Measurements from ENCODE around the gene RER1. TPM values are rescaled to one million over a fixed set of nuclear protein-coding genes. Genes with fewer than 3 reads are reported as not detected.

The RER1 gene
- total and polyA plus RNA-seq, 12 donors: 55.5 to 107 (median 77.3) TPM

DNA sequence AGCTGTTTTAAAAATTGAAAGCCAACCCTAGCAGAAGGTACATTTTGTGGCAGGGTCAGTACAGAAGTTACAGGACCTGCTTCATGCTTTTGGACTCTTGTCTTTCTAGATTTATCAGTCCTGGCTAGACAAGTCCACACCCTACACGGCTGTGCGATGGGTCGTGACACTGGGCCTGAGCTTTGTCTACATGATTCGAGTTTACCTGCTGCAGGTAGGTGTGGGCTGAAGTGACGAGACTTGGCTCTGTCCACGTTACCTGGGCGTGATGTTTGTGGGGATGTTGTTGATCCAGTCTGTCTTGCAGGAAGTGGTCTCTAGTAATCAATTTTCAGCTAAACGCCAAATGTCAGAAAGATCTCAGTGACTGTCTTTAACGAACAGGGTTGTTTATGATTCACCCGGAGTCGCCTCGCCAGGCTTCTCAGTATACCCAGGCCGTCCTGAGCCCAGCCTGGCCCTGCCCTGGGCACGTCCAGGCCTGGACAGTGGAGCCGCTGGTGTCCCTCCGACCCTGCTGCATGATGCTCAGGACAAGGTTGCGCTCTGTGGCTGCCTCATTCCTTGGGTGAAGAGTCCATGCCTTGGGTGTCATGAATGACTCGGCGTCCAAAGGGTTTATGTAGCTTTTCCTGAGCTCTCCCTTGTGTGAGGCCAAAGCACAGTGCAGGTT lies 5.5 kb downstream of the RER1 start:
- Histone ChIP-seq H3K4me3 (no peak overlapping the region), H3K36me3 (peaks cover 0 to 89% (median 54%) of the 10 kb centered on the region in 9 donors), H3K4me1 (peaks cover 9 to 33% (median 19%) of the 10 kb centered on the region in 9 donors), H3K27me3 (no peaks in the 10 kb centered on the region), H3K9me3 (no peaks in the 10 kb centered on the region), H3K27ac (no peak overlapping the region)
- WGBS, 2 donors: 91 to 92% methylated on average over 19 of the region's 19 CpGs
- intact Hi-C loops (cut with DNase I): no loop called here
- TF ChIP-seq, protein P1, sequence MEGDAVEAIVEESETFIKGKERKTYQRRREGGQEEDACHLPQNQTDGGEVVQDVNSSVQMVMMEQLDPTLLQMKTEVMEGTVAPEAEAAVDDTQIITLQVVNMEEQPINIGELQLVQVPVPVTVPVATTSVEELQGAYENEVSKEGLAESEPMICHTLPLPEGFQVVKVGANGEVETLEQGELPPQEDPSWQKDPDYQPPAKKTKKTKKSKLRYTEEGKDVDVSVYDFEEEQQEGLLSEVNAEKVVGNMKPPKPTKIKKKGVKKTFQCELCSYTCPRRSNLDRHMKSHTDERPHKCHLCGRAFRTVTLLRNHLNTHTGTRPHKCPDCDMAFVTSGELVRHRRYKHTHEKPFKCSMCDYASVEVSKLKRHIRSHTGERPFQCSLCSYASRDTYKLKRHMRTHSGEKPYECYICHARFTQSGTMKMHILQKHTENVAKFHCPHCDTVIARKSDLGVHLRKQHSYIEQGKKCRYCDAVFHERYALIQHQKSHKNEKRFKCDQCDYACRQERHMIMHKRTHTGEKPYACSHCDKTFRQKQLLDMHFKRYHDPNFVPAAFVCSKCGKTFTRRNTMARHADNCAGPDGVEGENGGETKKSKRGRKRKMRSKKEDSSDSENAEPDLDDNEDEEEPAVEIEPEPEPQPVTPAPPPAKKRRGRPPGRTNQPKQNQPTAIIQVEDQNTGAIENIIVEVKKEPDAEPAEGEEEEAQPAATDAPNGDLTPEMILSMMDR (IDR thresholded peaks at IDR 0.05): no peak
- DNase-seq (no peak), ATAC-seq (no peak)

DNA sequence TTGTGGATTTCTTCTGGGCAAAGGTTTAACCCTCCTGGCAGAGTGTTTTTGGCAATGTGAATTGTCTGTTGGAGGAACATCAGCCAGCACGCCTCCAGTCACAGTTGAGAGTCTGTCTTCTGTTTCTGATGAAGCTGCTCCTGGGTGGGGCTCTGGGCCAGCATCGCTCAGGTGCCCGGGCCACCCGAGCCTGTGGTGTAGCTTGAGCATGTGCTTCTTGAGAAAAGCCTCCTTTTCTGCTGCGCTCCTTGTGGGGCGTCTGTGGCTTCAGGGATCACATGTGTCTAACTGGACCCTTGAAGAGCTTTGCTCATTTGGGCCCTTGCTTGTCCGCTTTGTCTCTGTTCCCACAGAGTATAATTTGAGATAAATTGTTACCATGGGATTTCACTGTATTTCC lies 7.2 kb downstream of the RER1 start:
- DNase-seq: no peak
- WGBS, 2 donors: 89 to 93% methylated on average over 7 of the region's 7 CpGs
- no peak for ATAC-seq

DNA sequence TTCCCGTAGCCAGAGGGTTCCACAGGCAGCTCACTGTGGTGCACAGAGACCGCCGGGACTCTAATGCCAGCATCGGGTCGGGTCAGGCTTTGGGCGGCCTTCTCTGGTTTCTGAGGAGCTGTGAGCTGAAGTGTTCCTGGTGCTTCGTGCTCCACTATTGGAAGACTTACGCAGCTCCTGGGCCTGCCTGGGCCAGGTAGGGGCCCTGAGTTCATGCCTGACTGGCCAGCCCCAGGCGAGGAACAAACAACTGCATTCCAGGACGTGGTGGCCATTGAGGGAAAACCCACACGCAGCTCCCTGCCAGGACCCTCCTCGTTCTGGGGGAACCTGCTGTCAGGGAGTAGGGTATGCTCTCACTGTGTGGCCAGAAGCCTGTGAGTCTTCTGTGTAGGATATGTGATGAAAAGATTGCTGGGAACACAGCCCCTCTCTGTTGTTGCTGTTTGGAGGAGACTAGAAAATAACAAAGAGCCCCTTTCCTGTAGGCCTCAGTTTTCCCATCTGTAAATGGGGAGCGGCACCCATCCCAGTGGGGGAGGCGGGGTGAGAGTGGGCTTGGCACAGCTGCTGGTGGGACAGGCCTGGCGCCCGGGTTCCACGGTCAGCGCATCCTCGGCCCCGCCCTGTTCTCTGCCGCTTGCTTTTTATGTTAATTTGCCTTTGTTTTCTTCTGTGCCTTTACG lies 8.4 kb downstream of the RER1 start:
- TF ChIP-seq, protein P1 (IDR thresholded peaks at IDR 0.05): no peak
- H3K4me3 ChIP-seq: no peak overlapping the region
- no peaks in the 10 kb centered on the region for H3K27me3 ChIP-seq
- intact Hi-C loops (cut with DNase I): no loop called here
- no peaks in the 10 kb centered on the region for H3K9me3 ChIP-seq
- DNase-seq (no peak), ATAC-seq (no peak)
- peaks cover 0 to 98% (median 76%) of the 10 kb centered on the region in 9 donors for H3K36me3 ChIP-seq
- no peak overlapping the region for H3K27ac ChIP-seq
- peaks cover 0 to 5% (median 0%) of the 10 kb centered on the region in 9 donors for H3K4me1 ChIP-seq
- WGBS, 2 donors: 93 to 94% methylated on average over 22 of the region's 22 CpGs

More for the DNA sequence above, 7.2 kb downstream of the RER1 start:
- Histone ChIP-seq H3K27ac (no peak overlapping the region), H3K27me3 (no peaks in the 10 kb centered on the region), H3K4me3 (no peak overlapping the region), H3K4me1 (peaks cover 0 to 16% (median 4%) of the 10 kb centered on the region in 9 donors), H3K9me3 (no peaks in the 10 kb centered on the region), H3K36me3 (peaks cover 0 to 98% (median 65%) of the 10 kb centered on the region in 9 donors)
- intact Hi-C loops (cut with DNase I): no loop called here
- TF ChIP-seq, protein P1 (IDR thresholded peaks at IDR 0.05): no peak

DNA sequence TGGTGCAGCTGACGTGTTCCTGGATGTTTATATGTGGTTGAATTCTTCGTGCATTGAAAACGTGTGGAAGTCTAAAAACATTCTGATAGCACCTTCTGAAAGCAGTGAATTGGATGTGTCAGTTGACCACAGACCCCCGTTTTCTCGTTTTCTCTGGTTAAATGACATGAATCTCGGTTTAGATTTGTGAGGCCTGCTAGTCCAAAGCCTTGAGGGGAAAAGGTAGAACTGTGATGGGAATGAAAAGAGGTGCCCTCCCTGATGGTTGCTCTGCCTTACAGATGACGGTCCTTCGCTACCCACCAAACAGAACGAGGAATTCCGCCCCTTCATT lies 8.9 kb downstream of the RER1 start:
- Histone ChIP-seq H3K27me3 (no peaks in the 10 kb centered on the region), H3K9me3 (no peaks in the 10 kb centered on the region), H3K4me3 (no peak overlapping the region), H3K36me3 (peaks cover 0 to 98% (median 78%) of the 10 kb centered on the region in 9 donors), H3K4me1 (no peaks in the 10 kb centered on the region), H3K27ac (no peak overlapping the region)
- 90 to 91% methylated on average over 10 of the region's 10 CpGs for WGBS, 2 donors
- DNase-seq (no peak), ATAC-seq (no peak)
- TF ChIP-seq, protein P1 (IDR thresholded peaks at IDR 0.05): no peak
- intact Hi-C loops (cut with DNase I): no loop called here

Measured in heart right ventricle (tissue), 16 donors.